HG02763 (cell line): ENCODE measurements around the gene DET1.

ENCODE experiments used
- ATAC-seq: cut with Tn5 transposase; IDR thresholded peaks from one replicate; pipeline ENCODE4 v1.9.1; 2021; ENCODE audit warnings: mild to moderate bottlenecking, moderate library complexity; ENCODE audit not compliant: unreplicated experiment

Gene DET1

GRCh38 chr15:88467935-88468528, 78.4 kb downstream of the DET1 start:
- ATAC-seq: no peak

- peak; percentile 93 for ATAC-seq
Measured at GRCh38 chr15:88467073-88467934, 79.2 kb downstream of the DET1 start, which contains the start of the genes MRPL46 and MRPS11. Gene MRPL46, minus strand, starts transcription at chr15:88467388. Its CDS starts 11 bp downstream, at chr15:88467377. Gene MRPS11, plus strand, starts transcription at chr15:88467708. Its CDS starts 10 bp downstream, at chr15:88467718.

- no peak for ATAC-seq
Measured at GRCh38 chr15:88465633-88466224, 80.8 kb downstream of the DET1 start.

- ATAC-seq: no peak
Measured at GRCh38 chr15:88463870-88464532, 82.5 kb downstream of the DET1 start.
